ENCODE results near the gene NELFB.
A peak's percentile ranks its signal among the peaks of the same experiment; 100 is the strongest.

Gene NELFB

GRCh38 chr9:137250329-137251193, 4.6 kb upstream of the NELFB start:
- no peak overlapping the region for H3K4me3 ChIP-seq (ENCODE audit: low read depth, low read length)
- no peak for TF ChIP-seq CTCF (IDR thresholded peaks at IDR 0.05; ENCODE audit: borderline replicate concordance, insufficient read depth, low read depth, low read length)

DNA sequence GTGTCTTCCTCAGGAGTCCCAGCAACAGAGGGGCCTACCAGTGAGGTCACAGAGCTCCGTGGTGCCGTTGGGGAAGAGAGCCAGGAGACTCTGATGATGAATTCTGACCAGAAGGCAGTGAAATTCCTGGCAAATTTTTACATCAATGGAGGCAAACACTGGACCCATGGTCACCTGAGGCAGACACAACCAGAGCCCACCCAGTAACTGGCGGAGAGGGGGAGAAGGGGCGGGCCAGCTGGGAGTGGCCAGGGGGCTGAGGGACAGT, 4.0 kb upstream of the NELFB start, which contains the start of gene STPG3:
Gene STPG3 (plus strand): TSS at position 93 of the 268 bp plus-strand sequence. CDS start 1 bp downstream, at position 94.
- TF ChIP-seq CTCF (IDR thresholded peaks at IDR 0.05; ENCODE audit: borderline replicate concordance, insufficient read depth, low read depth, low read length) = no peak
- no peak within 1 kb of the TSS for H3K4me3 ChIP-seq (ENCODE audit: low read depth, low read length)

- no peak for TF ChIP-seq CTCF (IDR thresholded peaks at IDR 0.05; ENCODE audit: borderline replicate concordance, insufficient read depth, low read depth, low read length)
- no peak overlapping the region for H3K4me3 ChIP-seq (ENCODE audit: low read depth, low read length)
Measured at GRCh38 chr9:137251490-137252268, 3.4 kb upstream of the NELFB start.

DNA sequence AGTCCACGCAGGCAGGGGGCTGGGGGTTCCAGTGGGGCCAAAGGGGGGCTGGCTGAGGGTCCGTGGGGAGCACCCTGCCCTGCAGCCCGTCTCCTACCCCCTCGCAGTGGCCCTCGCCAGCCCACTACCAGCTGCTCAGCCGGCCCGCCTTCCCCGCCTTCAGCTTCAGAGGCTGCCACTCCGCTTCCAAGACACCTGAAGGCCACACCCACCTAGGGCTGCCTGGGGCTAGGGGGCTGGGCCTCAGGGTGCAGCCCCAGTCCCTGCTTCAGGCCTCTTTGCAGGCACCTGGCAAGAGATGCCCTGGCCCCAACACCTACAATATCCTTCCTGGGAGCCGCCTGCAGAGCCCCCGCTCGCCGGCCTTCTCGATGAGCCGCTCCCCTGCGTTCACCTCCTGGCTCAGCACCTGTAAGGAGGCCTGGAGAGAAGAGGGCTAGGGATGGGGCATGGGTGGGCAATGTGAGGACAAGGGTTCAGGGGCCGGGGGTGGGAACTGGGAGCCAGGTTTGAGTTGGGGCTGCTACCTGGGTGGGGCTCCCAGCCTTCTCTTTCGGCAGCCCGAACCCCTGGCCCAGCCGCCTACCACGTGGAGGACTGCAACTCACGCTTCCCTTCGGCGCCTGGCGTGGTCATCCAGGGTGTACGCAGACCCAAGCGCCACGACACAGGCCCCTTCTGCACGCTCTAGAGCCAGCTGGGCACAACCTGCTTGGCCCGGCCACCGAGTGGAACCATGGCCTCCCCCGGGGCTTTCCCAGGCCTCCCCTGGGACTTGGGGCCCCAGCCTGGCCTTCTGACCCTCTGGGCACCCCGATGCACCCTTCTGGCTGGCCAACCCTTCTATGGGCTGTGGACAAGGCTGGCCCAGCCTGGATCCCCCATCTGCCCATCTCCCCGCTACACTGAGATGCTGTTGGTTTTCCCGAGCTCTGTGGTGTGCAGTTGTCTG, 2.3 kb upstream of the NELFB start:
- H3K4me3 ChIP-seq (ENCODE audit: low read depth, low read length) = no peak overlapping the region
- no peak for TF ChIP-seq CTCF (IDR thresholded peaks at IDR 0.05; ENCODE audit: borderline replicate concordance, insufficient read depth, low read depth, low read length)

DNA sequence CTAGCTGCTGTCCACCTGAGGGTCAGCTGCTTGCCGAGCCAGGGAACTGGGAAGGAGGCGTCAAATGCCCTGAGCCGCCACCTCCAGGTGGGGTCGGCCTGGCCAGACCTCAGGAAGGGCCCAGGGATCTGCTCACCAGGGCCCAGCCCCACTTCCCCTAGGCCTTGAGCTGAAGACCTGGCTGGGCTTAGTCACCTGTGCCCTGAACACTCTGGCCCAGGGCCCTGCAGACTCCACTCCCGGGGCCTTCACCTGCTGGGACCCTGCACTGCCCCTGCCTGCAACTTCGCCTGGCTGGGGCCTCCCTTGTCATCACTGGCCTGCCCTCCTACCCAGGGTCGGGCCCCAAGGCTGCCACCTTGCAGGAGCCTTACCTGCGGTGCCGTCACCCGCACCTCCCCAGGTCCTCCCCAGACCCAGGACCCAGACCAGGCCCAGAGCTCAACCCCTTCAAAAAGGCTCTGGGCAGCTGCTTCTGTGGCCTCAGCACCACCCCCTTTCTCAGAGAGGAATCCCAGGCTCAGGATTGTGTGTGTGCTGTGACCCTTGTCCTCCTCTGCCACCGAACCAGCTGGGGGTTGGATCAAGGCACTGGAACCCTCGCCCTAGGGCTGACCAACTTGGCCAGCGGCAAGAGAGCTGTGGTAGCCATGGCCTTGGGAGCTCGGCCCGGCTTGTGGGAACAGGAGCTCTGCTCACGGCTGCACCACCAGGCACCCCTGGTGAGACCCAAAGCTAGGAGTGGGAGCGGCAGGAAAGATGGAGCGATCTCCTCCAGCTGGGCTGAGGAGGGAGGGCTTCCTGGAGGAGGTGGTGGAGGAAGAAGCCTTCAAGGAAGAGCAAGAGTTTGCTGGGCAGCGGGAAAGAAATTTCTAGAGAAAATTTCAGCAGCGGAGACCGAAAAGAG, 1.2 kb upstream of the NELFB start:
- no peak for TF ChIP-seq CTCF (IDR thresholded peaks at IDR 0.05; ENCODE audit: borderline replicate concordance, insufficient read depth, low read depth, low read length)
- H3K4me3 ChIP-seq (ENCODE audit: low read depth, low read length) = peak overlapping the region; percentile 79

All from GM12875 (cell line).